ENCODE data around the gene BMP7.

DNA sequence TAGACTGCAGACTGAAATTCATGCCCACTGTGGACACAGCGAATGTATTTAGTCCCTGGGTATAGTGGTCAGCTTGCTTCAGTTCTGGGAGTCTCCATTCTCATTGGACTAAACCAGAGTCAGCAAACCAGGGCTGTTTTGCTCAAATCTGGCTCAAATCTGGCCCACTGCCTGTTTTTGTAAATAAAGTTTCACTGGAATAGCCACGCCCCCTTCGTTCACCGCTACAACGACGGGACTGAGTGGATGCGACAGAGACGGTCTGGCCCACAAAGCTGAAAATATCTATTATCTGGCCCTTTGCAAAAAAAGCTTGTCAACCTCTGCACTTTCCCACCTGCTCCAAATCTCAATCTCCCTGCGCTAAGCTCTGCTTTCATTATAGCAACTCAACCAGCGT lies 135.4 kb downstream of the BMP7 start:
- TF ChIP-seq, protein P1, sequence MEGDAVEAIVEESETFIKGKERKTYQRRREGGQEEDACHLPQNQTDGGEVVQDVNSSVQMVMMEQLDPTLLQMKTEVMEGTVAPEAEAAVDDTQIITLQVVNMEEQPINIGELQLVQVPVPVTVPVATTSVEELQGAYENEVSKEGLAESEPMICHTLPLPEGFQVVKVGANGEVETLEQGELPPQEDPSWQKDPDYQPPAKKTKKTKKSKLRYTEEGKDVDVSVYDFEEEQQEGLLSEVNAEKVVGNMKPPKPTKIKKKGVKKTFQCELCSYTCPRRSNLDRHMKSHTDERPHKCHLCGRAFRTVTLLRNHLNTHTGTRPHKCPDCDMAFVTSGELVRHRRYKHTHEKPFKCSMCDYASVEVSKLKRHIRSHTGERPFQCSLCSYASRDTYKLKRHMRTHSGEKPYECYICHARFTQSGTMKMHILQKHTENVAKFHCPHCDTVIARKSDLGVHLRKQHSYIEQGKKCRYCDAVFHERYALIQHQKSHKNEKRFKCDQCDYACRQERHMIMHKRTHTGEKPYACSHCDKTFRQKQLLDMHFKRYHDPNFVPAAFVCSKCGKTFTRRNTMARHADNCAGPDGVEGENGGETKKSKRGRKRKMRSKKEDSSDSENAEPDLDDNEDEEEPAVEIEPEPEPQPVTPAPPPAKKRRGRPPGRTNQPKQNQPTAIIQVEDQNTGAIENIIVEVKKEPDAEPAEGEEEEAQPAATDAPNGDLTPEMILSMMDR (IDR thresholded peaks at IDR 0.05) = no peak
- TF ChIP-seq POLR2A (IDR thresholded peaks at IDR 0.05) = no peak
